Gastrocnemius medialis (tissue), 4 donors: Measurements from ENCODE around the gene PATL2. TPM values are rescaled to one million over a fixed set of nuclear protein-coding genes. Genes with fewer than 3 reads are reported as not detected.

Experiments used
- ATAC-seq, 2 donors: fragments of 150-250 bp; one replicate each; pipeline ENCODE4 v1.9.1; 2016
- DNase-seq, 2 donors: peaks; one replicate each; pipeline ENCODE4 v3.0.0-alpha.2; 2019
- H3K27ac ChIP-seq, 4 donors: fragments of 200-600 bp; sonication (generic); 1 replicate in 1 of 4; 2 replicates in 3 of 4; pipeline ENCODE4 v1.5.1; 2016 to 2018; ENCODE audit warnings: mild to moderate bottlenecking in 2 of 4, moderate library complexity in 1 of 4
- H3K27me3 ChIP-seq, 3 donors: fragments of 200-600 bp; sonication (generic) in 2 of 3; 1 replicate in 1 of 3; 2 replicates in 2 of 3; pipeline versions ENCODE4 v1.5.1 to v1.6.0; 2016 to 2019; ENCODE audit warnings: mild to moderate bottlenecking in 1 of 3, moderate library complexity in 1 of 3
- H3K36me3 ChIP-seq, 2 donors: fragments of 200-600 bp; sonication (generic) in 1 of 2; one replicate each; pipeline ENCODE4 v1.5.1; 2017 to 2018
- H3K4me1 ChIP-seq, 2 donors: fragments of 200-600 bp; sonication (generic) in 1 of 2; one replicate each; pipeline ENCODE4 v1.5.1; 2016 to 2017; ENCODE audit warnings: mild to moderate bottlenecking in 2 of 2
- H3K4me3 ChIP-seq, 4 donors: fragments of 200-600 bp; sonication (generic) in 3 of 4; 1 replicate in 1 of 4; 2 replicates in 3 of 4; pipeline ENCODE4 v1.5.1; 2016 to 2019; ENCODE audit warnings: mild to moderate bottlenecking in 2 of 4
- H3K9me3 ChIP-seq, 3 donors: fragments of 200-600 bp; sonication (generic) in 2 of 3; 1 replicate in 1 of 3; 2 replicates in 2 of 3; pipeline ENCODE4 v1.5.1; 2016 to 2019
- POLR2A ChIP-seq, 2 donors: fragments of 450-650 bp; IDR thresholded peaks; one replicate each; pipeline ENCODE4 v1.6.1; 2017; ENCODE audit warnings: antibody characterized with exemption in 2 of 2, mild to moderate bottlenecking in 2 of 2, moderate library complexity in 2 of 2
- in situ Hi-C, 4 donors: fragments of 200-750 bp; cut with MboI; loops; one replicate each; pipeline versions ENCODE4 v1.15.0 to v1.8.0; 2017; ENCODE audit warnings: low sequenced_read_pairs in 4 of 4
- intact Hi-C: fragments of 100-400 bp; cut with DNase I; formaldehyde crosslinking; loops from one replicate; pipeline ENCODE4 v1.15.1; 2023; ENCODE audit warnings: low total_unique reads
- total RNA-seq, 4 donors: library from RNA; depleted of rRNA; stranded (reverse); fragments of >200 nt; gene quantifications; one replicate each; pipeline versions ENCODE4 v1.1.0 to v1.2.3, GENCODE V29; 2016
- TF ChIP-seq, protein P1 (sequence below), 5 experiments: fragments of 450-650 bp in 3 of 5; fragments of 200-600 bp in 2 of 5; sonication (generic) in 2 of 5; IDR thresholded peaks in 4 of 5; conservative IDR thresholded peaks in 1 of 5; 1 replicate in 4 of 5; 2 replicates in 1 of 5; pipeline ENCODE4 v1.5.1; 2016 to 2019; ENCODE audit warnings: antibody characterized with exemption in 5 of 5, mild to moderate bottlenecking in 3 of 5, moderate library complexity in 3 of 5

The PATL2 gene
- total RNA-seq, 4 donors from 2014 or later = 0.13 TPM; not detected in 3

DNA sequence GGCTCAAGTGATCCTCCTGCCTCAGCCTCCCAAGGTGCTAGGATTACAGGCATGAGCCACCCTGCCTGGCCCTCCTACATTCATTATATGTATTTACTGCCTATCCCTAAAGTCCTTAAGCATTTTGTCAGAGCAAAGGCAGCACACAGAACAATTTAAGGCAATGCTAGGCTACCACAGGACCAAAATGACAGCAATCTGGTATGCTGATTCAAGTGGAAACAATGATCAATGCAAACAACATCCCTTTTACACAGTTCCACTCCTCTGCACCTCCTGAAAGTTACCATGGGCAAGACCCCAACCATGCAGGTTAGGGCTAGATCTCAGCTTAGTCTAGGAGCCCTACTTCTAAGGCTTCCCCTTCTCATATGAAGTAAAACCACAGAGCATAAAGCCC lies 87.9 kb downstream of the PATL2 start:
- in situ Hi-C loops = no loop called here
- no peaks in the 10 kb centered on the region for H3K9me3 ChIP-seq

GRCh38 chr15:44620081-44620480 lies 91.0 kb downstream of the PATL2 start:
- Histone ChIP-seq H3K4me3 (no peak overlapping the region), H3K27ac (no peak overlapping the region), H3K27me3 (no peaks in the 10 kb centered on the region), H3K9me3 (no peaks in the 10 kb centered on the region), H3K4me1 (no peaks in the 10 kb centered on the region), H3K36me3 (peaks cover 3 to 79% of the 10 kb centered on the region in 2 donors)
- intact Hi-C loops = no loop called here
- ATAC-seq (no peak), DNase-seq (no peak)
- TF ChIP-seq, protein P1, sequence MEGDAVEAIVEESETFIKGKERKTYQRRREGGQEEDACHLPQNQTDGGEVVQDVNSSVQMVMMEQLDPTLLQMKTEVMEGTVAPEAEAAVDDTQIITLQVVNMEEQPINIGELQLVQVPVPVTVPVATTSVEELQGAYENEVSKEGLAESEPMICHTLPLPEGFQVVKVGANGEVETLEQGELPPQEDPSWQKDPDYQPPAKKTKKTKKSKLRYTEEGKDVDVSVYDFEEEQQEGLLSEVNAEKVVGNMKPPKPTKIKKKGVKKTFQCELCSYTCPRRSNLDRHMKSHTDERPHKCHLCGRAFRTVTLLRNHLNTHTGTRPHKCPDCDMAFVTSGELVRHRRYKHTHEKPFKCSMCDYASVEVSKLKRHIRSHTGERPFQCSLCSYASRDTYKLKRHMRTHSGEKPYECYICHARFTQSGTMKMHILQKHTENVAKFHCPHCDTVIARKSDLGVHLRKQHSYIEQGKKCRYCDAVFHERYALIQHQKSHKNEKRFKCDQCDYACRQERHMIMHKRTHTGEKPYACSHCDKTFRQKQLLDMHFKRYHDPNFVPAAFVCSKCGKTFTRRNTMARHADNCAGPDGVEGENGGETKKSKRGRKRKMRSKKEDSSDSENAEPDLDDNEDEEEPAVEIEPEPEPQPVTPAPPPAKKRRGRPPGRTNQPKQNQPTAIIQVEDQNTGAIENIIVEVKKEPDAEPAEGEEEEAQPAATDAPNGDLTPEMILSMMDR (IDR thresholded peaks at IDR 0.05 in 4 of 5, conservative IDR thresholded peaks at IDR 0.05 in 1 of 5) = no peak
- TF ChIP-seq POLR2A (IDR thresholded peaks at IDR 0.05) = no peak
- in situ Hi-C loops = no loop called here

More for the DNA sequence above, 87.9 kb downstream of the PATL2 start:
- H3K4me3 ChIP-seq = no peak overlapping the region
- DNase-seq (no peak), ATAC-seq (no peak)
- intact Hi-C loops = no loop called here
- H3K36me3 ChIP-seq = peaks cover 3 to 88% of the 10 kb centered on the region in 2 donors
- H3K27ac ChIP-seq = no peak overlapping the region
- H3K27me3 ChIP-seq = no peaks in the 10 kb centered on the region
- TF ChIP-seq POLR2A (IDR thresholded peaks at IDR 0.05) = no peak
- TF ChIP-seq, protein P1 (IDR thresholded peaks at IDR 0.05 in 4 of 5, conservative IDR thresholded peaks at IDR 0.05 in 1 of 5) = no peak
- no peaks in the 10 kb centered on the region for H3K4me1 ChIP-seq

DNA sequence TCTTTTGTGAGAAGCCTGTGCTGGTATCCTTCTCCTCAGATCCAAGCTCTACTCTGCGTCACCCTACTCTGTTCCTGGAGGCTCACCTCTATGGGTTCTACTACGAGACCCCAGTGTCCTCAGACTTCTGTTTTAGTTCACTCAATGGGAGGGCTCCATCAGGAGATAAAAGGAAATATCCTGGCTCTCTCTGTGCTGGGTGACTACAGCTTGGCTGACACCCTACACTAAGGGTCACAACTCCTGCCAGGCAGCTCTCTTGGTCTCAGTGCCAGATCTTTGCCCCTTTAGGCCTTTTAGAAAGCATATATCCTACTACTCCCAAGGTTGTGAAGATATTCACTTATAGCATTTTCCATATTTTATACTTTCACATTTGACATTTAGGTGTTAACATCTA lies 94.1 kb downstream of the PATL2 start:
- Histone ChIP-seq H3K27me3 (no peaks in the 10 kb centered on the region), H3K36me3 (peaks cover 3 to 79% of the 10 kb centered on the region in 2 donors), H3K27ac (no peak overlapping the region), H3K4me3 (no peak overlapping the region), H3K4me1 (no peaks in the 10 kb centered on the region), H3K9me3 (no peaks in the 10 kb centered on the region)
- in situ Hi-C loops = no loop called here
- ATAC-seq = no peak
- DNase-seq = no peak
- TF ChIP-seq, protein P1 (IDR thresholded peaks at IDR 0.05 in 4 of 5, conservative IDR thresholded peaks at IDR 0.05 in 1 of 5) = no peak
- TF ChIP-seq POLR2A (IDR thresholded peaks at IDR 0.05) = no peak
- intact Hi-C loops = no loop called here

Other genes starting within 250 kb of the PATL2 start
- gene EIF3J, start 174.2 kb downstream of the PATL2 start, total RNA-seq = 100 to 1,000 TPM in 2 of 4 donors, 10 to 100 TPM in 2; 79.2 to 122 (median 103) TPM
- 10 to 100 TPM; 32.8 to 51.7 (median 43.2) TPM for gene SPG11, start 47.7 kb downstream of the PATL2 start, total RNA-seq
- 1,000 to 10,000 TPM in 2 of 4 donors, 100 to 1,000 TPM in 2; 787 to 1,106 (median 928) TPM for gene B2M, start 194 bp upstream of the PATL2 start, total RNA-seq
- 10 to 100 TPM; 13.5 to 20.8 (median 17.6) TPM for gene TRIM69, start 25.2 kb upstream of the PATL2 start, total RNA-seq
- not detected for gene TERB2, start 245.4 kb upstream of the PATL2 start, total RNA-seq